Fibroblast of the aortic adventitia (primary cell): ENCODE results near the gene HNRNPA3. TPM values are rescaled to one million over a fixed set of nuclear protein-coding genes. Genes with fewer than 3 reads are reported as not detected.

Experiments used
- DNase-seq: peaks from one replicate; pipeline ENCODE4 v3.0.0-alpha.2; 2010; ENCODE audit warnings: low read depth
- H3K4me3 ChIP-seq: 2 replicates; pipeline ENCODE4 v1.5.1; 2011; ENCODE audit warnings: low read depth, mild to moderate bottlenecking, control low read depth, low read length, moderate library complexity
- total RNA-seq: library from RNA; depleted of rRNA; stranded (reverse); fragments of >200 nt; gene quantifications from 2 replicates; pipeline ENCODE4 v1.2.3, GENCODE V29; 2012; ENCODE audit warnings: low replicate concordance
- TF ChIP-seq, protein P1 (sequence below): IDR thresholded peaks from 2 replicates; pipeline ENCODE4 v1.5.1; 2011; ENCODE audit warnings: mild to moderate bottlenecking, low read length, control low read depth, inconsistent platforms; ENCODE audit not compliant: insufficient read depth

Gene HNRNPA3
- total RNA-seq = 43.7 and 62.2 TPM in 2 replicates

DNA sequence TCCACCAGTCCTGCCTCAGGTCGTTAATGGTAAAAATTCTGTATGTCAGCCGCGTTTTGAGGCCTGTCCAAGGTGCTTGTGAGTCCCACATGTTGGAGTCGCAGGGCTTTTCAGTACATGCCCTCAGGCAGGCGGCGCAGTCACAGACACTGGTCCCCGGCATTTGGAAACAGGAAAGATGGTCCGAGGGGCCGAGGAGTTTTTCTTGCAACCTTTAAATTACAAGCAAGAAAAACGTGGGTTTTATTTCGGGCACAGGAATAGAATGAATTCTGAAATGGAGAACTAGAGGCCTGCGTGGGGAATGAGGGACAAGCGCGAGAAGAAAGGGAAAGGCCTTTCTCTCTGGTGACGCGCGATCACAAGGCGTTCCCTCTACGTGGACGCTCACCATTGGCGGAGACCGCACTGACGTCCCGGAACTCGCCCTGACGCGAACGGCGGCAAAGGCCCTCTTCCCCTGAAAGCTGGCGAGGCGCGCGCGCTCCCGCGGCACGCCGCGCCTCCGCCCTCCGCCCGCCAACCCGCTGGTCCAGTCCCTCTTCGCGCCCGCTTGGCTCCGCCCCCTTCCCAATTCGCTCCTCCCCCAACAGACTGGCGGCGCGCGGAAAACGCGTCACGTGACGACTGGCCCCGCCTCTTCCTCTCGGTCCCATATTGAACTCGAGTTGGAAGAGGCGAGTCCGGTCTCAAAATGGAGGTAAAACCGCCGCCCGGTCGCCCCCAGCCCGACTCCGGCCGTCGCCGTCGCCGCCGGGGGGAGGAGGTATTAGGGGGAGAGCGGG is at the start of gene HNRNPA3:
TSS of gene HNRNPA3 (plus strand) at position 689 of the 785 bp plus-strand sequence. CDS start at position 695, 6 bp downstream.
- peak; percentile 99 for DNase-seq
- TF ChIP-seq, protein P1, sequence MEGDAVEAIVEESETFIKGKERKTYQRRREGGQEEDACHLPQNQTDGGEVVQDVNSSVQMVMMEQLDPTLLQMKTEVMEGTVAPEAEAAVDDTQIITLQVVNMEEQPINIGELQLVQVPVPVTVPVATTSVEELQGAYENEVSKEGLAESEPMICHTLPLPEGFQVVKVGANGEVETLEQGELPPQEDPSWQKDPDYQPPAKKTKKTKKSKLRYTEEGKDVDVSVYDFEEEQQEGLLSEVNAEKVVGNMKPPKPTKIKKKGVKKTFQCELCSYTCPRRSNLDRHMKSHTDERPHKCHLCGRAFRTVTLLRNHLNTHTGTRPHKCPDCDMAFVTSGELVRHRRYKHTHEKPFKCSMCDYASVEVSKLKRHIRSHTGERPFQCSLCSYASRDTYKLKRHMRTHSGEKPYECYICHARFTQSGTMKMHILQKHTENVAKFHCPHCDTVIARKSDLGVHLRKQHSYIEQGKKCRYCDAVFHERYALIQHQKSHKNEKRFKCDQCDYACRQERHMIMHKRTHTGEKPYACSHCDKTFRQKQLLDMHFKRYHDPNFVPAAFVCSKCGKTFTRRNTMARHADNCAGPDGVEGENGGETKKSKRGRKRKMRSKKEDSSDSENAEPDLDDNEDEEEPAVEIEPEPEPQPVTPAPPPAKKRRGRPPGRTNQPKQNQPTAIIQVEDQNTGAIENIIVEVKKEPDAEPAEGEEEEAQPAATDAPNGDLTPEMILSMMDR = peak; percentile 13

DNA sequence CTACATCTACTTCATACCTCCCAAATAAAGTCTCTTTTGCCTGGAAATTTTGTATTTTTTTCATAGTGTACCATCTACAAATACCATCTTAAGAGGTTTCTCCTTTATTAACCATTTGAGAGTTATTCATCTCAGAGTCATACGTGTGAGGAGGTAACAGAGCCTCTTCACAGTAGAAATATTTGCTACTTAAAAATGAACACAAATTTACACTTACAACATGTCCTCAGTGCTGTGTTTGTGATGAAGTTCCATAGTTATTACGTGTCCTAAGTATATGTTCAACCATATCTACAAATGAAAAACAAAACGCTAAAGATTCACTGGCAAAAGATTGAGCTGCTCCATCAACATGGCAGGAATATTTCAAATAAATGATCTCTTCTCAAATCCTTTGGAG is 48.5 kb upstream of the HNRNPA3 start:
- no peak for DNase-seq
- TF ChIP-seq, protein P1 = no peak
- peak overlapping the region; percentile 36 for H3K4me3 ChIP-seq

More for the DNA sequence above, at the start of gene HNRNPA3:
- peak within 1 kb of the TSS; percentile 78 for H3K4me3 ChIP-seq

DNA sequence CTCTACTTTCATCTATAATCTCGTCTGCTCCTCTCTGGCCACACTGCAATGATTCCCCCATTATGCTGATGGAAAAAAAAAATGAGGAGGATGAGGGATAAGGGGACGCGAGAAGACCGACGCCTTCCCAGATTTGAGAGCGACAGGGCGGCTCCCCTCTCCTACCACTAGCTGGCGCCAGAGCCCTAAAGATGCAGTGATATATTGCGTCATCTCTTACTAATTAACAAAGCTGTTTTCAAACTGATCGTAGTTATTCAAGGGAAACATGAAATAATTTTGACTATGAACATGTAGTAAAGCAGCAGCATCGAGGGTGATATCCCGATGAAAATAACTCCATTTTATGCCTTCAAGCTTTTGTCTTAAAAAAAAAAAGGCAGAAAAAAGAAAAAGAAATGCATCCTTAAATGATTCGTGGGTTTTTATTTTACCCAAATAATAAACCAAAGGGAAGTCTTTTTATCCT is 48.0 kb upstream of the HNRNPA3 start:
- TF ChIP-seq, protein P1 = peak; percentile 100
- H3K4me3 ChIP-seq = peak overlapping the region; percentile 45
- peak; percentile 86 for DNase-seq

DNA sequence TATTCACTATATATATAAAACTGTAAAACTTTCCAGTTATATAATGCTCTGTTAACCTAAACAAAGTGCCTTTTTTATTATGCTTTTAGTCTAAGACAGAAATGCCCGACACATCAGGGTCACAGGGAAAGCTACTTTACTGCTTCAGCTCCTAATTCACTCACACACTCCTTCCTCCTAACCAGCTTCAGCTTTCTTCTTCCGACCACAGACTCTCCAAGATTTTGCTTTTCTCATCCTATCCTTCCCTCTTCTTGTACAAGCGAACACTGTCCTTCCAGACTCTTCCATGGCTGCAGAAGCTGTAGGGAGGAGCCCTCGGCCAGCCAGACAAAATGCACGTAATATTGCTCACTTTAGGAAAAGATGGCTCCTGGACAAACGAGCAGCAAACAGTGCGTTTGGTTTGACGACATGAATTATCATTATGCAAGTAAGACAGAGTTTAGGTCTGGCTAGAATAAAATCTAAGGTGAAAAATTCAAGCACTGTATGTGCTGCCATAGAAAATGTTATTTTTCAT is 47.5 kb upstream of the HNRNPA3 start:
- peak; percentile 72 for DNase-seq
- H3K4me3 ChIP-seq = peak overlapping the region; percentile 54
- TF ChIP-seq, protein P1 = no peak

DNA sequence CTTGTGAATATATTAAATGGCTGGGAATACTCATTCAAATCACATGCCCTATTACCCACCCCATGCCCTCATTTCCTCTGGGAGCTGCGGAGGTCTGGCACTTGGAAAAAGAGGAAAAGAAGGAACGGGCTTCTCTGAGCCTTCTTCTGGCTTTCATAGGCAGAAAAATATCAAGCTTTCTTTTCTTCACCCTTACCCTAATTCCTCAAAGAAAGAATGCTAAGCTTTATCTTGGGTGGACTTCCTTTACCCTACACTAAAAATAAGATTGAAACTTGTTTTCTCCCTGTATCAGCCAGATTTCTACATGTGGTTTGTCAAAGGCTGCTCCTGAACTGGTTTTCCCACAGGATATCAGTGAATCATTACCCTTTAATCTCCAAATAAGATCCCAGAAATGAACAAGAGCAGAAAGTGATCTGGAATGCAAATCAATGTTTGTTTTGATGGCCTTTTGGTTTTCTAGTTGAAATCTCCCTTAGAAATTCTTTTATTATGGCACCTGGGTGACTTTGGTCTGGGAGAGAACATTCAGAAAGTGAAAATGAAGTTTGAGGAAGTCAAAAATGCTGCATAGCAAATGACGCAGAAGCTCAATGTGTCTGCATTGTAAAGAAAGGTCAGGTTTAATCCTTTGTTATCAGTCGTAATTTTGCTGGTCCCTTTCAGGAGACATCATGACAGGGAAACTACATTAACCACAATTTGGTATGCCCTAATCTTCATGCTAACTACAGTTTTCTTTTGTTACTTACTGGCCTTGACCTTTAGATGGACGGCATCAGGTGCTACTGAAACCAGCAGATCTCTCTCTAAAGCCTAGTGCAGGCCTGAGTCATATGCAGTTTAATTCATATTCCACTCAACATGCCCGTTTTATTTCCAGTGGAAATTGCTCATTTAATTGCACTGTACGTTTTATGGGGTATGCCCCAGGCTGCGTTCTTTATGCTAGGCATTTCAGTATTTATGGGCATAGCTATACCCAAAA is 46.6 kb upstream of the HNRNPA3 start:
- H3K4me3 ChIP-seq = peak overlapping the region; percentile 23
- TF ChIP-seq, protein P1 = no peak
- peak; percentile 88 for DNase-seq

DNA sequence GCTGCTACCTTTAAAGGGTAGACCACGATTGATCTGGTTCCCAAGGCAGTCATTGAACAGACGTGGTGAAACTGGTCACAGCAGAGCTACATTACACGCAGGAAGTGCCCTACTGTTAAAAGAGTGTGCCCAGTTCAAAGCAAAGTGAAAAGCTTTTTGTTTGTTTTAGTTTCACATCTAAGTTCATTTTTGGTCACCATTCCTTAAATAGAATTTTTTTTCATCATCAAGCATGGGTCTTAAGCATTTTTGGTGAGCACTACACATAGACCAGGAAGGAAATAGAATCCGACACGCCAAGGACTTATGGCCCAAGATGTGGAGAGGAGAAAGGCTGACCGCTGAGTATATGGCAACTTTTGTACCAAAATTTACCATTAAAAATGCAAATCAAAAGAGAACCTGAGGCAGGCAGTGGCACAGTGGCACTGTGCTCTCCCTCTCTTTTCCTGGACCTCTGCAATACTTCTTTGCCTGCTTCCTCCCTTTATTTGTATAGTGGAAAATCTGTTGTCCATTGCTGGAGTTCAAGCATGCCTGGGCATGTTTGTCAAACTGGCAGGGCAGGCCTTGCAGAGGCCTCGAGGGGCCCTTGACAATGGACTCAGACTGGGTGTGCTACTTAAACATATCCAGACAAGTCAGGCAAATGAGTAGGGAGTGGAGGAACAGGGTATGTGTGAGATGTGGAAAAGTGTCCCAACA is 42.6 kb upstream of the HNRNPA3 start:
- DNase-seq = peak; percentile 47
- no peak overlapping the region for H3K4me3 ChIP-seq
- TF ChIP-seq, protein P1 = no peak
